Mesothelial cell of epicardium (in vitro differentiated cells): ENCODE measurements around the gene CKB. TPM values are rescaled to one million over a fixed set of nuclear protein-coding genes. Genes with fewer than 3 reads are reported as not detected.

Experiments
- DNase-seq, 2 experiments: peaks; one replicate each; pipeline ENCODE4 v3.0.0; 2021; ENCODE audit warnings: low spot score in 2 of 2; ENCODE audit not compliant: unreplicated experiment in 2 of 2
- H3K27ac Mint-ChIP-seq: 2 replicates; pipeline ENCODE4 v1.8.0; 2021; ENCODE audit warnings: mixed read lengths
- H3K27me3 Mint-ChIP-seq: 2 replicates; pipeline ENCODE4 v1.8.0; 2021; ENCODE audit warnings: low read depth, mixed read lengths
- H3K36me3 Mint-ChIP-seq: 2 replicates; pipeline ENCODE4 v1.8.0; 2021; ENCODE audit warnings: mixed read lengths
- H3K4me1 Mint-ChIP-seq: 2 replicates; pipeline ENCODE4 v1.8.0; 2021; ENCODE audit warnings: mixed read lengths
- H3K4me3 Mint-ChIP-seq: 2 replicates; pipeline ENCODE4 v1.8.0; 2021; ENCODE audit warnings: mild to moderate bottlenecking, moderate library complexity, mixed read lengths
- H3K9me3 Mint-ChIP-seq: 2 replicates; pipeline ENCODE4 v1.8.0; 2021; ENCODE audit warnings: mixed read lengths
- CTCF ChIP-seq: fragments of 200-600 bp; sonication (generic); IDR thresholded peaks from one replicate; pipeline ENCODE4 v1.5.0; 2021; ENCODE audit warnings: antibody characterized with exemption; ENCODE audit not compliant: unreplicated experiment
- total RNA-seq: library from RNA; stranded (reverse); gene quantifications from 3 replicates; pipeline ENCODE4 v1.2.1, GENCODE V29; 2021

Gene CKB
- total RNA-seq, 1 donor from 2014 or later: 50.6 TPM

DNA sequence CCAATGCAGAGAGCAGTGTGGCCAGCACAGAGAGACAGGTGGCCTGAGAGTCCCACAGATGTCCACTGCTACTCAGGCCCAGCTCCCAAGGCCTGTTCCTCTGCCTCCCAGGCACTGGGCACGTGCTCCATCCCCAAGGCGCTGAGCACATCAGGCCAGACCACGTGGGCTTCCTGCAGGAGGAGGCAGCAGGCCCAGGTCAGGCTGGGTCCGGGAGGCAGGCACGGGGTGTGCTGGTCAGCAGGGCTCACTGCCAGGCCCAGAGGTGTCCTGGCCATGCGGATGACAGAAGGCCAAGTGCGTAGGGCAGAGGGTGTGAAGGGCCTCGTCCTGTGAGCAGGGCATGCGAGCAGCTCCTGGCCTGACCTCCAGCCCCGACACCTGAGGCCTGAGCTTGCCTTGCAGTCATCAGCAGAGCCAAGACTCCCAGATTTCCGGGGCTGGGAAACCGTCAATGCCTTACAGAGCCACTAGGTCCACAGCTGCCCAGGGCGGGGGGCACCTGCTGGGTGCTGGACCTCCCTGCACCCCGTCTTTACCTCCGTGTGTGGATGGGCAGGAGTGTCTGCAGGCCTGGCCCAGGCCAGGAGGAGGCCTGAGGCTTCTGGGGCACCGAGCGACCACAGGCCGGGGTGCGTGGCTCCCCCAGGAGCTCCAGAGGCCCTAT, 21.2 kb upstream of the CKB start:
- Mint-ChIP-seq H3K27ac (no peak overlapping the region), H3K36me3 (no peaks in the 10 kb centered on the region), H3K9me3 (no peaks in the 10 kb centered on the region), H3K4me3 (no peak overlapping the region), H3K27me3 (peaks cover 12% of the 10 kb centered on the region), H3K4me1 (peaks cover 11% of the 10 kb centered on the region)
- no peak for DNase-seq
- no peak for TF ChIP-seq CTCF

- no peak for DNase-seq
- Mint-ChIP-seq H3K27me3 (peaks cover 12% of the 10 kb centered on the region), H3K27ac (no peak overlapping the region), H3K4me1 (peaks cover 11% of the 10 kb centered on the region), H3K9me3 (no peaks in the 10 kb centered on the region), H3K36me3 (no peaks in the 10 kb centered on the region), H3K4me3 (no peak overlapping the region)
- TF ChIP-seq CTCF: no peak
Observed at GRCh38 chr14:103543140-103543539, 20.5 kb upstream of the CKB start.

GRCh38 chr14:103542605-103543088, 20.0 kb upstream of the CKB start:
- Mint-ChIP-seq H3K9me3 (no peaks in the 10 kb centered on the region), H3K4me3 (no peak overlapping the region), H3K4me1 (peaks cover 11% of the 10 kb centered on the region), H3K36me3 (no peaks in the 10 kb centered on the region), H3K27me3 (peaks cover 12% of the 10 kb centered on the region), H3K27ac (no peak overlapping the region)
- no peak for DNase-seq
- no peak for TF ChIP-seq CTCF

GRCh38 chr14:103541709-103542604, 19.3 kb upstream of the CKB start:
- H3K9me3 Mint-ChIP-seq: no peaks in the 10 kb centered on the region
- H3K4me3 Mint-ChIP-seq: no peak overlapping the region
- H3K36me3 Mint-ChIP-seq: no peaks in the 10 kb centered on the region
- no peak for TF ChIP-seq CTCF
- H3K27me3 Mint-ChIP-seq: peaks cover 12% of the 10 kb centered on the region
- no peak for DNase-seq
- H3K27ac Mint-ChIP-seq: no peak overlapping the region
- peaks cover 11% of the 10 kb centered on the region for H3K4me1 Mint-ChIP-seq

DNA sequence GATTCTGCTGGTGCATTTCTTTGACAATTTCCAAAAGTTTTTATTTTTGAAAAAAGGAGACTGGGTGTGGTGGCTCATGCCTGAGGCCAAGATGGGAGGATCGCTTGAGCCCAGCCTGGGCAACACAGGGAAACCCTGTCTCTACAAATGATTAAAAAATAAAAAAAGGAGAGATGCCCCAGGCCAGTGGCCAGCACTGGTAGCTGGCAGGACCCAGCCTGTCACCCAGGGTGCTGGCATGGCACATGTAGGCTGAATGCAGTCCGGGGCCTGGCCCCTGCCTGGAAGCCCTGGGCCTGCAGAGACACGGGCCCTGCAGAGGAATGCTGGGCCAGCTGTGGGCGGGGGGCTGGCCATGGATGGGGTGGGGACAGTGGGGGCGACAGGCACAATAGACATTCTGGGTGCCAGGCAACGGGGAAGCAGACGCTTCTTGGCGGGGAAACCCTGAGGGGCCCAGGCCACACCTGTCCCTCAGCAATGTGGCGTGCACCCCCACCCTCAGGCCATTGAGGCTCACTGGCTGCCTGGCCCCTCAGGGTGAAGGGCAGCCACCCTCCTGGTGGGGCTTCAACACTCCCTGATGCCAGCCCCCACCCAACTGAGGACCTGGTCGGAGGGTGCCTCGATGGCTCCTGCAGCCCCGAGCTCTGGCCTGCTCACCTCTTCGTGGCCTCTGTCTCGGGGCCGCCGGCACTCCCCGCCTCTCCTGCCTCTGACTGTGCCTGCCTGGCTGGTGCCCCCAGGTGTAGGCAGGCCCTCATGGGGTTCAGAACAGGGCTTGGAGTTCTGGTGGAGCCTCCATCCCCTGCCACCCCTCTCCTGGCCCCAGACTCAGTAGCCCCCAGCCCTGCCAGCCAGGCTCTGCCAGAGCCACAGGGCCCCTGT, 18.4 kb upstream of the CKB start:
- no peak for TF ChIP-seq CTCF
- no peak for DNase-seq
- Mint-ChIP-seq H3K4me1 (peaks cover 11% of the 10 kb centered on the region), H3K4me3 (no peak overlapping the region), H3K9me3 (no peaks in the 10 kb centered on the region), H3K27me3 (peaks cover 12% of the 10 kb centered on the region), H3K27ac (peak overlapping the region; percentile 76), H3K36me3 (no peaks in the 10 kb centered on the region)
